ENCODE data around the gene MBNL3. TPM values are rescaled to one million over a fixed set of nuclear protein-coding genes. Genes with fewer than 3 reads are reported as not detected.

The MBNL3 gene
- total RNA-seq, 1 experiment from 2014 or later, result 2.6 TPM

- H3K4me1 Mint-ChIP-seq, result no peaks in the 10 kb centered on the region
- H3K4me2 ChIP-seq (ENCODE audit: insufficient read depth, insufficient read length, low read length), result no peak overlapping the region
- no peak for DNase-seq
- H3T11ph ChIP-seq (ENCODE audit: low read length), result no peak overlapping the region
- H3K79me2 ChIP-seq (ENCODE audit: insufficient read depth, low read length), result no peaks in the 10 kb centered on the region; the same call in 1 of the 2 replicates
- H3K9ac ChIP-seq (ENCODE audit: extremely low read depth, insufficient read length, low read length), result no peak overlapping the region
- H2BK5ac ChIP-seq (ENCODE audit: insufficient read length, low read length), result no peak overlapping the region
- H3K4ac ChIP-seq (ENCODE audit: low read depth, low read length), result no peak overlapping the region
- no peak overlapping the region for H2BK12ac ChIP-seq (ENCODE audit: insufficient read length, low read depth, low read length)
- H3K27ac ChIP-seq (ENCODE audit: insufficient read length, low read depth, low read length), result no peak overlapping the region
- no peaks in the 10 kb centered on the region for H3K79me1 ChIP-seq (ENCODE audit: insufficient read depth, low read depth, low read length, poor library complexity, severe bottlenecking)
- H3K56ac ChIP-seq (ENCODE audit: insufficient read length, low read depth, low read length), result no peak overlapping the region
- H3K4me3 Mint-ChIP-seq, result no peak overlapping the region
- no peak overlapping the region for H4K91ac ChIP-seq (ENCODE audit: insufficient read length, low read depth, low read length)
- H3K23ac ChIP-seq (ENCODE audit: insufficient read length, low read depth, low read length), result no peak overlapping the region
- no peak overlapping the region for H2BK20ac ChIP-seq (ENCODE audit: low read depth, low read length, poor library complexity, severe bottlenecking)
- H3K27me3 Mint-ChIP-seq (ENCODE audit: low read depth), result peaks cover 20% of the 10 kb centered on the region
- H4K8ac ChIP-seq (replicated peaks; ENCODE audit: insufficient read length, low read depth, low read length), result no peak overlapping the region
- no peaks in the 10 kb centered on the region for H3K9me3 ChIP-seq (ENCODE audit: control insufficient read depth, low read depth, low read length)
- no peaks in the 10 kb centered on the region for H4K20me1 ChIP-seq (ENCODE audit: control insufficient read depth, insufficient read depth, insufficient read length)
- no CpG with 5 or more reads among the region's 1 CpG for WGBS (ENCODE audit: extremely low coverage, insufficient read length, low lambda C conversion rate)
- no peak overlapping the region for H2BK15ac ChIP-seq (ENCODE audit: low read depth, low read length)
- H3K4me1 ChIP-seq (ENCODE audit: insufficient read depth, low read length), result no peaks in the 10 kb centered on the region
- no peak for TF ChIP-seq CTCF (conservative IDR thresholded peaks at IDR 0.05)
- H3K36me3 Mint-ChIP-seq (ENCODE audit: insufficient read depth in 1 of 3, low read depth in 3 of 3), result no peaks in the 10 kb centered on the region
- H4K5ac ChIP-seq (ENCODE audit: insufficient read length, low read depth, low read length), result no peak overlapping the region
- no peak overlapping the region for H3K18ac ChIP-seq (ENCODE audit: insufficient read length, low read depth, low read length)
- H2BK120ac ChIP-seq (ENCODE audit: low read depth, low read length, poor library complexity, severe bottlenecking), result no peak overlapping the region
- H3K27me3 ChIP-seq (ENCODE audit: insufficient read depth, low read length), result no peaks in the 10 kb centered on the region
- no peaks in the 10 kb centered on the region for H3K9me3 Mint-ChIP-seq
- H3K27ac Mint-ChIP-seq, result no peak overlapping the region
- H2AFZ ChIP-seq (ENCODE audit: low read length), result no peak overlapping the region
- H2AK5ac ChIP-seq (ENCODE audit: insufficient read length, low read length), result no peak overlapping the region
- H3K23me2 ChIP-seq (ENCODE audit: insufficient read length, low read depth, low read length, poor library complexity, severe bottlenecking), result no peaks in the 10 kb centered on the region
- H3K14ac ChIP-seq (ENCODE audit: insufficient read depth, low read length), result no peak overlapping the region
These were observed 44.1 kb upstream of the MBNL3 start for GRCh38 chrX:132532913-132533312.
